T-helper 1 cell (primary cell): ENCODE results near the gene UPF2.
"Not testable (repeated sequence)": the region's sequence is repeated elsewhere in the genome, so short reads cannot be mapped to it uniquely, and the experiment has no call there.

ENCODE experiments used
- DNase-seq, 5 donors: peaks; one replicate each; pipeline ENCODE4 v3.0.0-alpha.2; 2012 to 2020

The UPF2 gene

GRCh38 chr10:12036073-12036655 lies 6.4 kb downstream of the UPF2 start:
- no peak for DNase-seq

- no peak for DNase-seq
Observed at GRCh38 chr10:12031404-12031803, 11.2 kb downstream of the UPF2 start.

GRCh38 chr10:12027539-12027938 lies 15.1 kb downstream of the UPF2 start:
- DNase-seq: no peak

GRCh38 chr10:12025591-12025990 lies 17.0 kb downstream of the UPF2 start:
- DNase-seq: no peak

- DNase-seq: peak in 1 of 5 donors; percentile 18
Observed at GRCh38 chr10:12022580-12023257, 19.9 kb downstream of the UPF2 start.

- no peak for DNase-seq
Observed at GRCh38 chr10:12020574-12020973, 22.0 kb downstream of the UPF2 start.

GRCh38 chr10:12019283-12019971 lies 23.2 kb downstream of the UPF2 start:
- DNase-seq: no peak

GRCh38 chr10:12018438-12019282 lies 23.9 kb downstream of the UPF2 start:
- no peak for DNase-seq

- DNase-seq: no peak
Observed at GRCh38 chr10:12013926-12014325, 28.7 kb downstream of the UPF2 start.

- not testable (repeated sequence) for DNase-seq
Observed at GRCh38 chr10:12013391-12013790, 29.2 kb downstream of the UPF2 start.

- no peak for DNase-seq
Observed at GRCh38 chr10:12010353-12010752, 32.3 kb downstream of the UPF2 start.

GRCh38 chr10:12008842-12009241 lies 33.8 kb downstream of the UPF2 start:
- not testable (repeated sequence) for DNase-seq

- no peak for DNase-seq
Observed at GRCh38 chr10:12006671-12007070, 35.9 kb downstream of the UPF2 start.

- DNase-seq: no peak
Observed at GRCh38 chr10:11993834-11994468, 48.7 kb downstream of the UPF2 start.

- DNase-seq: no peak
Observed at GRCh38 chr10:11988924-11989323, 53.7 kb downstream of the UPF2 start.

- DNase-seq: peak; percentile 20 to 70 (median 54)
Observed at GRCh38 chr10:11986593-11987216, 55.9 kb downstream of the UPF2 start.

- no peak for DNase-seq
Observed at GRCh38 chr10:11982253-11982652, 60.4 kb downstream of the UPF2 start.

GRCh38 chr10:11975795-11976194 lies 66.8 kb downstream of the UPF2 start:
- DNase-seq: no peak

GRCh38 chr10:11972523-11972922 lies 70.1 kb downstream of the UPF2 start:
- DNase-seq: not testable (repeated sequence)

- no peak for DNase-seq
Observed at GRCh38 chr10:11962176-11962575, 80.4 kb downstream of the UPF2 start.

GRCh38 chr10:11961771-11962170 lies 80.8 kb downstream of the UPF2 start:
- DNase-seq: no peak

GRCh38 chr10:11959966-11960365 lies 82.6 kb downstream of the UPF2 start:
- no peak for DNase-seq
